MCF 10A (cell line): ENCODE data around the gene ATP2A3. TPM values are rescaled to one million over a fixed set of nuclear protein-coding genes. Genes with fewer than 3 reads are reported as not detected.

Source experiments
- BruUV-seq: library from RNA; stranded (reverse); fragments of 400-500 nt; replicated peaks from 2 replicates; lab custom pipeline; 2021; lab: Mats Ljungman, UMichigan
- CTCF ChIA-PET: fragments of 300-600 bp; sonication (Branson Sonifier 250); formaldehyde crosslinking; extraction: SDS; loops from one replicate; lab custom pipeline; 2021; ENCODE audit warnings: antibody characterized with exemption, inconsistent platforms; lab: Yijun Ruan, JAX
- POLR2A ChIA-PET: fragments of 300-600, 350-650 bp; sonication (Branson Sonifier 250); formaldehyde crosslinking; extraction: SDS; loops from one replicate; lab custom pipeline; 2020; ENCODE audit warnings: antibody characterized with exemption, inconsistent platforms; lab: Yijun Ruan, JAX
- DNase-seq: peaks from one replicate; pipeline ENCODE4 v3.0.0-alpha.2; 2018; ENCODE audit not compliant: unreplicated experiment
- H3K27ac Mint-ChIP-seq: one replicate; pipeline ENCODE4 v1.8.0; 2022; ENCODE audit warnings: mild to moderate bottlenecking, low read depth, mixed read lengths; ENCODE audit not compliant: unreplicated experiment
- H3K27me3 Mint-ChIP-seq: one replicate; pipeline ENCODE4 v1.8.0; 2022; ENCODE audit warnings: mixed read lengths; ENCODE audit not compliant: insufficient read depth, unreplicated experiment
- H3K36me3 Mint-ChIP-seq: one replicate; pipeline ENCODE4 v1.8.0; 2022; ENCODE audit warnings: mild to moderate bottlenecking, moderate library complexity, mixed read lengths; ENCODE audit not compliant: insufficient read depth, unreplicated experiment
- H3K4me1 Mint-ChIP-seq: one replicate; pipeline ENCODE4 v1.8.0; 2022; ENCODE audit warnings: mixed read lengths; ENCODE audit not compliant: insufficient read depth, unreplicated experiment
- H3K4me3 Mint-ChIP-seq: one replicate; pipeline ENCODE4 v1.8.0; 2022; ENCODE audit warnings: mild to moderate bottlenecking, moderate library complexity, mixed read lengths; ENCODE audit not compliant: unreplicated experiment
- H3K9me3 Mint-ChIP-seq: one replicate; pipeline ENCODE4 v1.8.0; 2022; ENCODE audit warnings: mixed read lengths; ENCODE audit not compliant: unreplicated experiment
- intact Hi-C: fragments of 100-400 bp; cut with micrococcal nuclease; formaldehyde crosslinking; loops from 2 replicates; pipeline ENCODE4 v1.14.1; 2022
- total RNA-seq: library from RNA; stranded (reverse); gene quantifications from 2 replicates; pipeline ENCODE4 v1.2.3, GENCODE V29; 2022
- TF ChIP-seq, protein P1 (sequence below): fragments of 200-600 bp; IDR thresholded peaks from one replicate; pipeline ENCODE4 v1.8.0; 2022; ENCODE audit warnings: antibody characterized with exemption, mild to moderate bottlenecking; ENCODE audit not compliant: unreplicated experiment

ATP2A3 gene
- total RNA-seq, 1 experiment from 2014 or later = not detected

GRCh38 chr17:3926860-3927627 lies 37.2 kb downstream of the ATP2A3 start:
- Mint-ChIP-seq H3K36me3 (no peaks in the 10 kb centered on the region), H3K27me3 (peaks cover 15% of the 10 kb centered on the region), H3K27ac (no peak overlapping the region), H3K4me1 (no peaks in the 10 kb centered on the region), H3K4me3 (no peak overlapping the region), H3K9me3 (no peaks in the 10 kb centered on the region)
- intact Hi-C loops = no loop called here
- TF ChIP-seq, protein P1, sequence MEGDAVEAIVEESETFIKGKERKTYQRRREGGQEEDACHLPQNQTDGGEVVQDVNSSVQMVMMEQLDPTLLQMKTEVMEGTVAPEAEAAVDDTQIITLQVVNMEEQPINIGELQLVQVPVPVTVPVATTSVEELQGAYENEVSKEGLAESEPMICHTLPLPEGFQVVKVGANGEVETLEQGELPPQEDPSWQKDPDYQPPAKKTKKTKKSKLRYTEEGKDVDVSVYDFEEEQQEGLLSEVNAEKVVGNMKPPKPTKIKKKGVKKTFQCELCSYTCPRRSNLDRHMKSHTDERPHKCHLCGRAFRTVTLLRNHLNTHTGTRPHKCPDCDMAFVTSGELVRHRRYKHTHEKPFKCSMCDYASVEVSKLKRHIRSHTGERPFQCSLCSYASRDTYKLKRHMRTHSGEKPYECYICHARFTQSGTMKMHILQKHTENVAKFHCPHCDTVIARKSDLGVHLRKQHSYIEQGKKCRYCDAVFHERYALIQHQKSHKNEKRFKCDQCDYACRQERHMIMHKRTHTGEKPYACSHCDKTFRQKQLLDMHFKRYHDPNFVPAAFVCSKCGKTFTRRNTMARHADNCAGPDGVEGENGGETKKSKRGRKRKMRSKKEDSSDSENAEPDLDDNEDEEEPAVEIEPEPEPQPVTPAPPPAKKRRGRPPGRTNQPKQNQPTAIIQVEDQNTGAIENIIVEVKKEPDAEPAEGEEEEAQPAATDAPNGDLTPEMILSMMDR = no peak
- POLR2A ChIA-PET = no interaction called here
- CTCF ChIA-PET = interaction anchor here (1.3 kb wide), 1 partner anchor 13 kb away, joined by 3 read pairs; no protein-coding TSS in a partner anchor
- no TSS peak for BruUV-seq
- no peak for DNase-seq

DNA sequence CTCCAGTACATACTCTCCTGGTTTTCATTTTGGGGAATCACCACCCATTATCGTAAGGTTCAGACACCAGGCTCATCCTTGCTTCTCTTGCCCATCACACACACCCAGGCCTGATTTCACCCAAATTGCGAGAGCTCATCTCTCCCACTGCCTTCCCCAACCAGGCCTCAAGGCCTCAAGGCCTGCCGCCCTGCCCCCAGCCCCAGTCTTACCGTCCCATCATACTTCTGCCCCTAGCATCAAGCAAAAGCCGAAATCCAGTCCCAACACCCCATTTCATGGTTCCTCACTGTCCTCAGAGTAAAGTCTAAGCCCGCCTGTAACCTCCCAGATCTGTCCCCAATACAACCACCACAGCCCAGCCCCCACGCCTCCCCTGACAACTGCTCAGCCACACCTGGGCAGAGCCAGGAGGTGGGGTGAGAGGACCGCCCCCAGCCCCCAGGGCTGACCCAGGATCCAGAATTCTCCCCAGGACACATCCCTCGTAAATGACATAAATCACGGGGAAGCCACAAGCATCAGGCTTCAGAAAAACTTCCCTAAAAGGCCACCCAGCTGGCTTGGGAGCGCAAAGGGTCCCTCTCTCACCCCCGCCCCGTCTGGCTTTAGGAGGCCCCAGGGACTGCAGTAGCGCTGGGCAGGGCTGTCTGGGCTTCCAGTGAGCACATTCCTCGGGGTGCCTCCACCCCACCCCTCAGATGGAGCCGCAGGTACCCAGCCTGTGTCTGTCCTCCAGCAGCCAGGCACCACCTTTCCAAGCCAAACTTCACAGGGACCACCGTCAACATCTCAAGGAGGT lies 38.4 kb downstream of the ATP2A3 start:
- no peak for DNase-seq
- Mint-ChIP-seq H3K27me3 (peaks cover 15% of the 10 kb centered on the region), H3K4me3 (no peak overlapping the region), H3K36me3 (no peaks in the 10 kb centered on the region), H3K27ac (no peak overlapping the region), H3K4me1 (no peaks in the 10 kb centered on the region), H3K9me3 (no peaks in the 10 kb centered on the region)
- TF ChIP-seq, protein P1 = no peak
- POLR2A ChIA-PET = interaction anchor here (0.6 kb wide), 1 partner anchor 490 kb away, joined by 3 read pairs; no protein-coding TSS in a partner anchor
- intact Hi-C loops = no loop called here
- no TSS peak for BruUV-seq
- CTCF ChIA-PET = interaction anchor here (0.8 kb wide), 1 partner anchor 79 kb away, joined by 4 read pairs; no protein-coding TSS in a partner anchor

- Mint-ChIP-seq H3K4me1 (no peaks in the 10 kb centered on the region), H3K9me3 (no peaks in the 10 kb centered on the region), H3K36me3 (no peaks in the 10 kb centered on the region), H3K27me3 (peaks cover 15% of the 10 kb centered on the region), H3K4me3 (no peak overlapping the region), H3K27ac (no peak overlapping the region)
- POLR2A ChIA-PET = no interaction called here
- TF ChIP-seq, protein P1 = no peak
- no peak for DNase-seq
- intact Hi-C loops = no loop called here
- no TSS peak for BruUV-seq
- CTCF ChIA-PET = interaction anchor here (0.7 kb wide), 1 partner anchor 12 kb away, joined by 3 read pairs; no protein-coding TSS in a partner anchor
Measured at GRCh38 chr17:3924512-3925350, 39.5 kb downstream of the ATP2A3 start.
